Thoracic aorta (tissue), 2 donors: ENCODE measurements around the gene ARHGEF33. TPM values are rescaled to one million over a fixed set of nuclear protein-coding genes. Genes with fewer than 3 reads are reported as not detected.

Experiments used
- ATAC-seq: fragments of 150-250 bp; one replicate; pipeline ENCODE4 v1.8.0; 2017; ENCODE audit warnings: low read depth; ENCODE audit not compliant: insufficient number of reproducible peaks, low FRiP score
- DNase-seq: peaks from one replicate; pipeline ENCODE4 v3.0.0-alpha.2; 2020; ENCODE audit warnings: low spot score
- H3K27ac ChIP-seq, 2 donors: fragments of 200-600 bp; sonication (generic); 1 replicate in 1 of 2; 2 replicates in 1 of 2; pipeline ENCODE4 v1.5.1; 2016; ENCODE audit warnings: mild to moderate bottlenecking in 2 of 2, moderate library complexity in 2 of 2
- H3K27me3 ChIP-seq: fragments of 200-600 bp; sonication (generic); replicated peaks from 2 replicates; pipeline ENCODE4 v1.6.0; 2016; ENCODE audit warnings: mild to moderate bottlenecking; ENCODE audit not compliant: insufficient read depth
- H3K36me3 ChIP-seq: fragments of 200-600 bp; sonication (generic); one replicate; pipeline ENCODE4 v1.5.1; 2016
- H3K4me1 ChIP-seq, 2 donors: fragments of 200-600 bp; sonication (generic); 1 replicate in 1 of 2; 2 replicates in 1 of 2; pipeline versions ENCODE4 v1.5.1 to v1.6.0; 2016; ENCODE audit warnings: low read depth in 2 of 2, mild to moderate bottlenecking in 1 of 2; ENCODE audit not compliant: control insufficient read depth in 1 of 2
- H3K4me3 ChIP-seq: fragments of 200-600 bp; sonication (generic); 2 replicates; pipeline ENCODE4 v1.5.1; 2016; ENCODE audit warnings: mild to moderate bottlenecking
- H3K9me3 ChIP-seq: fragments of 200-600 bp; sonication (generic); 2 replicates; pipeline ENCODE4 v1.5.1; 2016
- total RNA-seq, 2 donors: library from RNA; depleted of rRNA; stranded (reverse); fragments of >200 nt; gene quantifications; one replicate each; pipeline versions ENCODE4 v1.1.0 to v1.2.3, GENCODE V29; 2016
- TF ChIP-seq, protein P1 (sequence below): fragments of 200-600 bp; sonication (generic); IDR thresholded peaks from one replicate; pipeline ENCODE4 v1.5.1; 2019; ENCODE audit warnings: antibody characterized with exemption

The ARHGEF33 gene
- under 1 TPM; 0.35 to 0.41 TPM for total RNA-seq

DNA sequence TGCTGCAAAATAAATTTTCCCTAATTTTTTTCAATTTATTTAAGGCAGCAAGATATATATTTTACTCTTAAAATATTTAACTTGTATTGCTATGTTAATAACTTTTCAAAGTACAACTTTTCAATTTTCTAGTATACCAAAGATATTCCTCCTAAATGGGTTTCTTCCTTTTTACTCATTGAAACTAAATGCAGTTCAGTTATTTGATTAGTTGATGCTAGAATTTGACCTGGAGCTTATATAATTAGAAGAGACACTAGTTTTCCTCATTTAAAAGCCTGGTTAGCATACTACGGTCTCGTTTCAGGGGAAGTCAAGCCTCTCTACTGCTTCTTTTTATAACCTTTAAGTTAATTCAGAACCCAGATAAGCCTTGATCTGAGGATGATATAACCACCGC lies at the start of gene ARHGEF33:
ARHGEF33 (plus strand) TSS at position 301 of the 400 bp plus-strand sequence. CDS start 29,573 bp downstream, outside the sequence.
- ATAC-seq (no peak), DNase-seq (no peak)
- H3K4me3 ChIP-seq = no peak within 1 kb of the TSS
- no peak within 1 kb of the TSS for H3K27ac ChIP-seq
- no peaks in the 10 kb centered on the region for H3K27me3 ChIP-seq
- TF ChIP-seq, protein P1, sequence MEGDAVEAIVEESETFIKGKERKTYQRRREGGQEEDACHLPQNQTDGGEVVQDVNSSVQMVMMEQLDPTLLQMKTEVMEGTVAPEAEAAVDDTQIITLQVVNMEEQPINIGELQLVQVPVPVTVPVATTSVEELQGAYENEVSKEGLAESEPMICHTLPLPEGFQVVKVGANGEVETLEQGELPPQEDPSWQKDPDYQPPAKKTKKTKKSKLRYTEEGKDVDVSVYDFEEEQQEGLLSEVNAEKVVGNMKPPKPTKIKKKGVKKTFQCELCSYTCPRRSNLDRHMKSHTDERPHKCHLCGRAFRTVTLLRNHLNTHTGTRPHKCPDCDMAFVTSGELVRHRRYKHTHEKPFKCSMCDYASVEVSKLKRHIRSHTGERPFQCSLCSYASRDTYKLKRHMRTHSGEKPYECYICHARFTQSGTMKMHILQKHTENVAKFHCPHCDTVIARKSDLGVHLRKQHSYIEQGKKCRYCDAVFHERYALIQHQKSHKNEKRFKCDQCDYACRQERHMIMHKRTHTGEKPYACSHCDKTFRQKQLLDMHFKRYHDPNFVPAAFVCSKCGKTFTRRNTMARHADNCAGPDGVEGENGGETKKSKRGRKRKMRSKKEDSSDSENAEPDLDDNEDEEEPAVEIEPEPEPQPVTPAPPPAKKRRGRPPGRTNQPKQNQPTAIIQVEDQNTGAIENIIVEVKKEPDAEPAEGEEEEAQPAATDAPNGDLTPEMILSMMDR = no peak
- no peaks in the 10 kb centered on the region for H3K4me1 ChIP-seq
- H3K9me3 ChIP-seq = no peaks in the 10 kb centered on the region
- no peaks in the 10 kb centered on the region for H3K36me3 ChIP-seq

DNA sequence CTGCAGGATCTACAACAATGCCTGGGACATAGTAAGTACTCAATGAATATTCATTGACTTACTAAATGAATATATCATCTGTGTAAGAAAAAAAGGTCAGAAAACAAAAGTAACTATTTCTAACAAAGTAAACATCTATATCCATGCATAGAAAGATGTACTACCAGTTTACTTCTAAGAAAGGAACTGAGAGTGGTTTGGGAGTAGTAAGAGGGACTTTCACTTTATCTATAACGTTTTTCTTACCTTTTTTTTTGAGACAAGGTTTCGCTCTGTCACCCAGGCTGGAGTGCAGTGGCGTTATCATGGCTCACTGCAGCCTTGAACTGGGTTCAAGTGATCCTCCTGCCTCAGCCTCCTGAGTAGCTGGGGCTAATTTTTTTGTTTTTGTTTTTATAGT lies 39.6 kb upstream of the ARHGEF33 start:
- peaks cover 35% of the 10 kb centered on the region for H3K36me3 ChIP-seq

DNA sequence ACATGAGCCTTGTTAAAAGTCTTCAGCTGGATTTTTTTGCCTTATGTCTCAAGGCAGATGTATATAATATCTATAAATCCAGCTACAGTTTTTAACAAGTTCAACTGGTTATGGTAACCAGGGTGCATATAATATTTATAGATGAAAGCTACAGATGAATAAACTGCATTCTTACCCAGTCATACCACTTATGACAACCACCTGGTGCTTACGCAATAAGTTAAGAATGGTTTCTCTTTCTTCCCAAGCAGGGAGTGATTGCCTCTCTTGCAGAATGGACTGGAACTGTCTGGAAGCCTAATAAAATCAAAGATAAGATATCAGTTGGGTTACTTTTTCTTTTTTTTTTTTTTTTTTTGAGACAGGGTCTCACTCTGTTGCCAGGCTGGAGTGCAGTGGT lies 33.5 kb upstream of the ARHGEF33 start:
- Histone ChIP-seq H3K36me3 (peaks cover 57% of the 10 kb centered on the region), H3K27ac (no peak overlapping the region), H3K4me3 (no peak overlapping the region), H3K9me3 (no peaks in the 10 kb centered on the region), H3K4me1 (no peaks in the 10 kb centered on the region), H3K27me3 (no peaks in the 10 kb centered on the region)
- DNase-seq (no peak), ATAC-seq (no peak)
- TF ChIP-seq, protein P1 = no peak

More for the DNA sequence above, 39.6 kb upstream of the ARHGEF33 start:
- no peaks in the 10 kb centered on the region for H3K27me3 ChIP-seq
- TF ChIP-seq, protein P1 = no peak
- no peaks in the 10 kb centered on the region for H3K4me1 ChIP-seq
- no peak for ATAC-seq
- H3K27ac ChIP-seq = no peak overlapping the region
- H3K9me3 ChIP-seq = no peaks in the 10 kb centered on the region
- DNase-seq = no peak
- H3K4me3 ChIP-seq = no peak overlapping the region

DNA sequence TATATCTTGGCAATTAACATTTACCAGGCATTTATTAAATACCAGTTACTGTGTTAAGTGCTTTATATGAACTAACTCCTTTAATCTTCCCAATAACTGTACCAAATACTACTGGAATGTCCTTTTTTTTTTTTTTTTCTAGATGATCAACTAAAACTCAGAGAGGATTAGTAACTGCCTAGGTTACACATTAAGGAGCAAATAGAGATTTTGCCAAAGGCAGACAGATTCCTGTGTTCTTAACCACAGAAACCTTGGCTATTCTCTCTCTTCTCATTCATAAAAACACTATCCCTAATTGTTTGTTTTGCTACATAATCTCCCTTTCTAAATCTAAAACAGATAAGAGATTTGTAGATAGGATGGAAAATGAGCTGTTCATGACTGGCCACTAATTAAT lies 27.2 kb upstream of the ARHGEF33 start:
- H3K36me3 ChIP-seq = peaks cover 37% of the 10 kb centered on the region
- no peak for ATAC-seq

DNA sequence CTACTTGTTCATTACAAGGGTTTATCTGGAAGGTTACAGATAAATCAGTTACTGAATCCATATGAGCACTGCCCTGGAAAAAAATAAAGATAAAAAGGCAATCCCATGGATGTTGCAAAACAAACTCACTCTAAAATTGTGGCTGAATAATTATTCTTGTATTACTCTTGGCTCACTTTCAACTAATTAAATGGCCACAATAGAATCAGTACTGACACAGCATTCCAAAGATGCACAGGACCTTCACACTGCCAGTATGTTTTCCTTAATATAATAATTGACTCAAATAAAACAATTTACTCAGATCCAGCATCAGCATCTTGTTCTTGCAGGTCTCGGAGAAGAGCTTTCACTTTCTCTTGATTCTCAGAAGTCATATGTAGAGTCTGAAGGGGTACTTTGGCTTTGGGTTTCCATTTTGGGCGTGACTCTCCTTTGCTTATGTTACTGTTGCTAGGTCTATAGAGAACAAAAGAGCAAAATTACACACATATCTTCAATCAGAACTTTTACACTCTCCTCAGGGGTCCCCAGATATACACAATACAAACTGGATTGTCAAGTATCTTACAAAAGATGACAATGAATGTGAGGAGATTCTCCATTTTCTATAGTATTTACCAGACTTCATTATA lies 26.5 kb upstream of the ARHGEF33 start:
- no peak for DNase-seq
- Histone ChIP-seq H3K36me3 (peaks cover 34% of the 10 kb centered on the region), H3K27ac (no peak overlapping the region), H3K4me3 (no peak overlapping the region), H3K9me3 (no peaks in the 10 kb centered on the region), H3K27me3 (no peaks in the 10 kb centered on the region), H3K4me1 (no peaks in the 10 kb centered on the region)
- TF ChIP-seq, protein P1 = no peak
- ATAC-seq = no peak

More for the DNA sequence above, 27.2 kb upstream of the ARHGEF33 start:
- no peaks in the 10 kb centered on the region for H3K4me1 ChIP-seq
- no peaks in the 10 kb centered on the region for H3K9me3 ChIP-seq
- no peaks in the 10 kb centered on the region for H3K27me3 ChIP-seq
- no peak for DNase-seq
- TF ChIP-seq, protein P1 = no peak
- H3K4me3 ChIP-seq = no peak overlapping the region
- no peak overlapping the region for H3K27ac ChIP-seq
